ENCODE data around the gene ZNF764.
"Not testable (repeated sequence)": the region's sequence is repeated elsewhere in the genome, so short reads cannot be mapped to it uniquely, and the experiment has no call there.

The ZNF764 gene

GRCh38 chr16:30557957-30558788 lies at the start of gene ZNF764:
Gene ZNF764, minus strand, starts transcription at chr16:30558374. Its CDS starts 192 bp downstream, at chr16:30558182.
- peak; percentile 92 for DNase-seq (ENCODE audit: low read depth, low spot score)

- no peak for DNase-seq (ENCODE audit: low read depth, low spot score)
Observed at GRCh38 chr16:30606004-30606403, 47.8 kb upstream of the ZNF764 start.

GRCh38 chr16:30605158-30605557 lies 47.0 kb upstream of the ZNF764 start:
- DNase-seq (ENCODE audit: low read depth, low spot score): no peak

- no peak for DNase-seq (ENCODE audit: low read depth, low spot score)
Observed at GRCh38 chr16:30604316-30604947, 46.3 kb upstream of the ZNF764 start.

GRCh38 chr16:30603945-30604315 lies 45.8 kb upstream of the ZNF764 start:
- DNase-seq (ENCODE audit: low read depth, low spot score): no peak

DNA sequence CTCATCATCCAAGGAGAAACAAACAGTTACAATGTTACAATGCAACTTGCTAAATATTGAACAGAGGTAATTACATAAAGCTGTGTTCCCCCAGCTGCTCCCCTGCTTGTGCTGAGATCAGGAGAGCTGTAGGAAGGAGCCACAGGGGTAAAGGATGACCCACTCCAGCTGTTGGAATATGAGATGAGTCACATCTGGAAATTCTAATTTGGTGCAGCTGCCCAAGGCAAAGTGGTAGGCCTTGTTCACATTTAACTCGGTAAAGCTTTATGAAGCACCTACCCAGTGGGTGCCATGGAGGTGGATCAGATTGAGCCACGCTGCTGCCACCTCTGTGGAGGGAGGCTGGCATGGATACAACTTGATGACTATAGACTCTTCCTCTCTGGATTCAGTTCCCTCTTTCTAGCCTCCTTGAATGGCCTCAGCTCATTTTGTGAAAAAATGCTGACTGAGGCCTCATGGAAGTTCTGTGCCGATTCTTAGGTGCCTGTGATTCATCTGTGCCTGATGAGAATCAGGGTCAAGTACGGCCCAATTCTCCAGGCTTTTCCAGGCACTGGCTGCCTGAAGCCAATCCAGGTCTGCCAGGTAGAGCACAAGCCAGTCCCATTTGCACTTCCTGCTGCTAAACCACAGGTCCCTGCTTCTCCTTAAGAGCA lies 44.6 kb upstream of the ZNF764 start:
- no peak for DNase-seq (ENCODE audit: low read depth, low spot score)

GRCh38 chr16:30601966-30602365 lies 43.8 kb upstream of the ZNF764 start:
- DNase-seq (ENCODE audit: low read depth, low spot score): no peak

GRCh38 chr16:30600929-30601328 lies 42.8 kb upstream of the ZNF764 start:
- no peak for DNase-seq (ENCODE audit: low read depth, low spot score)

DNA sequence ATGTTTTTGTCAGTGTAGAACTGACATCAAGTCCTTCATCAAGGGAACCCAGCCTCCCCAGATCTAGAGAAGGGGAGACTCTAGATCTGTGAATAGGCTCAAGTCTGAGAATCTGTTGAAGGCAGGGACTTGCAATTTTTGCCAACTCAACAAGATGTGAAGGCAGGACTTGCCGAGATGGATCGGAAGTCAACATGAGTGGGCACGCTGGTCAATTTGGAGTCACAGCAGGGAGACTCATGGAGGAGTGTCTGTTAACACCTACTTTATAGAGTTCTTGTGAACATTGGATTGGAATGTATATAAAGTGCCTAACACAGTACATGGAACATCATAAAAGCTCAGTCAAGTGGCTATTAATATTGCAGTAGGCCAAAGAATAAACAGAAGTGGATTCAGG lies 42.0 kb upstream of the ZNF764 start:
- DNase-seq (ENCODE audit: low read depth, low spot score): no peak

DNA sequence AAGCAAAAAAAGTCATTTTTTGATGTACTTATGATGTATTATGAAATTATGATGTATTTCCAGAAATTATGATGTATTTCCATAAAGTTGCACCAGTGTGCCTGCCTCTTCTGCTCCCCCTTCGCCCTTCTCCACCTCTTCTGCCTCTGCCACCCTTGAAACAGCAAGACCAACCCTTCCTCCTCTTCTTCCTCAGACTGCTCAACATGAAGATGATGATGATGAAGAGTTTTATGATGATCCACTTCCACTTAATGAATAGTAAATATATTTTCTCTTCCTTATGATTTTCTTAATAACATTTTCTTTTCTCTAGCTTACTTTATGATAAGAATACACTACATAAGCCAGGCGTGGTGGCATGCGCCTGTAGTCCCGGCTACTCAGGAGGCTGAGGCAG lies 34.7 kb upstream of the ZNF764 start:
- no peak for DNase-seq (ENCODE audit: low read depth, low spot score)

DNA sequence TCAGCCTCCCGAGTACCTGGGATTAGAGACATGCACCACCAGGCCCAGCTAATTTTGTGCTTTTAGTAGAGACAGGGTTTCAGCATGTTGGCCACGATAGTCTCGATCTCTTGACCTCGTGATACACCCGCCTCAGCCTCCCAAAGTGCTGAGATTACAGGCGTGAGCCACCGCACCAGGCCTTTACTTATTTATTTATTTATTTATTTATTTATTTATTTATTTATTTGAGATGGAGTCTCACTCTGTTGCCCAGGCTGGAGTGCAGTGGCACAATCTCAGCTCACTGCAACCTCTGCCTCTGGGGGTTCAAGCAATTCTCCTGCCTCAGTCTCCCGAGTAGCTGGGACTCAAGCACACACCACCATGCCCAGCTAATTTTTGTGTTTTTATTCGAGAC lies 32.7 kb upstream of the ZNF764 start:
- DNase-seq (ENCODE audit: low read depth, low spot score): not testable (repeated sequence)

DNA sequence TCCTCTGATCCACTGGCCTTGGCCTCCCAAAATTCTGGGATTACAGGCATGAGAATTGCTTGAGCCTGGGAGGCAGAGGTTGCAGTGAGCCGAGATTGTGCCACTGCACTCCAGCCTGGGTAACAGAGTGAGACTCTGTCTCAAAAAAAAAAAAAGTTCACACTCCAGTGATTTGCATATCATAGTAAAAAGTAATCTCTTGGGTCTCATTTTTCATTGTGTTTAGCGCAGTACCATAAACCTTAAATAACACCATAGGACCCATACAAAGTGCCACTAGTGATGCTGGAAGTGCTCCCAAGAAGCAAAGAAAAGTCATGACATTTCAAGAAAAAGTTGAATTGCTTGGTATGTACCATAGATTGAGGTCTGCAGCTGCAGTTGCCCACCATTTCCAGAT lies 31.4 kb upstream of the ZNF764 start:
- not testable (repeated sequence) for DNase-seq (ENCODE audit: low read depth, low spot score)

DNA sequence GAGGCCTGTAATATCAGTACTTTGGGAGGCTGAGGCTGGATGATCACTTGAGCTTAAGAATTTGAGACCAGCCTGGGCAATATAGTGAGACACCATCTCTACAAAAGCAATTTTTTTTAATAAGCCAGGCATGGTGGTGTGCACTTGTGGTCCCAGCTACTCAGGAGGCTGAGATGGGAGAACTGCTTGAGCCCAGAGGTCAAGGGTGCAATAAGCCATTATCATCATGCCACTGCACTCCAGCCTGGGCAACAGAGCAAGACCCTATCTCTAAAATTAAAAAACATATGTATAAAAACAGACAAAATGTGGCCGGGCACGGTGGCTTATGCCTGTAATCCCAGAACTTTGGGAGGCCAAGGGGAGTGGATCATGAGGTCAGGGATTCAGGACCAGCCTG lies 30.5 kb upstream of the ZNF764 start:
- no peak for DNase-seq (ENCODE audit: low read depth, low spot score)

GRCh38 chr16:30585400-30586191 lies 27.4 kb upstream of the ZNF764 start, which contains the start of gene ZNF785:
Gene ZNF785, minus strand, starts transcription at chr16:30585697. Its CDS starts 86 bp downstream, at chr16:30585611.
- DNase-seq (ENCODE audit: low read depth, low spot score): peak; percentile 98

GRCh38 chr16:30585022-30585399 lies 26.8 kb upstream of the ZNF764 start:
- no peak for DNase-seq (ENCODE audit: low read depth, low spot score)

- no peak for DNase-seq (ENCODE audit: low read depth, low spot score)
Observed at GRCh38 chr16:30582611-30583340, 24.6 kb upstream of the ZNF764 start.

DNA sequence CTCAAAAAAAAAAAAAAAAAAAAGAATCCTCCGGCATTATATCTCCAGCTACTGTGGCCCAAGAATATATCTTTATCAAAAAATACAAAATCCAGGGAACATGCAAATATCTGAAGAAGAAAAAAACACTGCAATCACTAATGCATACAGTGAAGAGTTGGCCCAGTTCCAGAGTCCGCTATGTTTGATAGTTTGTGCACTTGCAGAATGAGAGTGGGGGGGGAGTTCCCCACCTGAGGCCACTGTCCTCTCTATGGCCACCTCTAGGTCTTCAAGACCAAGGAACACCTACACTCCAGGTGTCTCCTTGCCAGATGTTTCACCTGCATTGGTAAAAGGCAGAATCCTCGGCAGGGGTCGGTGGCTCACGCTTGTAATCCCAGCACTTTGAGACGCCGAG lies 23.3 kb upstream of the ZNF764 start:
- no peak for DNase-seq (ENCODE audit: low read depth, low spot score)

- no peak for DNase-seq (ENCODE audit: low read depth, low spot score)
Observed at GRCh38 chr16:30574678-30575077, 16.5 kb upstream of the ZNF764 start.

DNA sequence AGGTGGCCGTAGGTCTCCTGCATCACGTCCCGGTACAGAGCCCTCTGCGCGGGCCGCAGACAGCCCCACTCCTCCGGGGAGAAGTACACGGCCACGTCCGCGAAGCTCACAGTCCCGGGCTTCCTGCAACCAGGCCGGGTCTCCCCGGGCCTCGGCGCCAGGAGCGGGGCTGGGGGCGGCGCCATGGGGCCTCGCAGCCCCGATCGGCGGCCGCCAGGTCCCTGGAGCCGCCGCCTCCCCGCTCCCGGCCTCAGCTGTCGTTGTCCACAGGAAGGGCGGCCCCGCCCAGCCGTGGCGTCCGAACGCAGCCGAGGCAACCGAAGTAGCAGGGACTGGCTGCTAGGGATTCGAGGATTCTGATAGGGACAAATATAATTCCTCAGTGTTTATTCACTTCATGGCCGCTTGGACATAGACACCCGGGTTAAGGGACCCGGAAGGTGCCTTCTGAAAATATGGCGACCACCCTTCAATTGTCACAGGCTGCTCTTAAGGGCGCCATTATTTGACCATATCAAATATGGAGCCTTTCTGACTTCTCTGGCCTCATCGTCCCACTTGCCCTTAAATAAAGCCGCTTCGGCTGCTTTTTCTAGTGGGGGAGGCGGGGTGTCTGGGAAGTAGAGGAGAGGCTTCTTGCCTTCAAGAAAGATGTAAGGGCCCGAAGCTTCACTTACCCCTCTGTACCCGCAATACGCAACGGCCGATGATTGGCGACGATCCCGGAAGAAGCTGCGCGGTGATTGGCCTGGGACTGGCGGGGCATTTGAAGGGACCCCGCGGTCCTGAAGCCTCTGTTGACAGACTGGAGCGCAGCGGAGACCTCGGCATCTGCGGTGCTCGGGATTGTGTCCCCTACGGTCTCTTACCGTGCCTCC lies 13.5 kb upstream of the ZNF764 start, which contains the start of gene ZNF688:
Gene ZNF688, minus strand, starts transcription at position 270 of the 878 bp plus-strand sequence. Its CDS starts 85 bp downstream, at position 185.
- DNase-seq (ENCODE audit: low read depth, low spot score): peak; percentile 95

Measured in smooth muscle cell of the brain vasculature (primary cell).